Measurements from ENCODE around the gene GNB1.

The GNB1 gene

DNA sequence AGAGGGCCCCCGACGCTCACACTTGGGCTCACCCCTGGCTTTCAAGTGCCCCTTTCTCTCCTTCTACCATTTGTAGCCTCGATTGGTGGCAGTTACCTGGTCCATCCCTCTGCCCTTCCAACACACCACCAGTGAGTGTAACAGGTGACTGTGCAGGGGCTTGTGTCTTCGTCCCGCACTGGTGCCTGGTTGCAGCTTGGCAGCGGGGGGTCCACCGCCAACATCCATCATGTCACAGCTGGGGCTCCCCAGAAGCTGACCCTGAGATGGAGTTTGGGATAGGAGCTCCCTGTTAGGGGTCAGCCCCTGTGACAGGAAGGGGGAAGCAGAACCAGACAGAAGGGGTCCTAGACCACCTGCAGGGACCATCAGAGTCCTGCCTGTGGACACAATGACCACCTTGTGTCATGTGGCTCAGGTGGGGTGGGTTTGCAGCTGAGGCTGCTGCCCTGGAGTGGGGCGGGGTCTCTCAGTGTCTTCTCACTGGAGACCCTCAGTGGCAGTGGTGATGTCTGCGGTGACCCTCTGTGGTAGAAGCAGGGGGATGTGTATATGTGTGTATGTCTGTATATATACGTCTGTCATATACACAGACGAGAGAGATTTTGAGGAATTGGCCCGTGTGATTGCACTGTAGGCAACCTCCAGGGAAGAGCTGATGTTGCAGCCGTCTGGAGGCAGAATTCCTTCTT is 20.6 kb upstream of the GNB1 start:
- DNase-seq (ENCODE audit: low spot score), result no peak
- TF ChIP-seq, protein P1, sequence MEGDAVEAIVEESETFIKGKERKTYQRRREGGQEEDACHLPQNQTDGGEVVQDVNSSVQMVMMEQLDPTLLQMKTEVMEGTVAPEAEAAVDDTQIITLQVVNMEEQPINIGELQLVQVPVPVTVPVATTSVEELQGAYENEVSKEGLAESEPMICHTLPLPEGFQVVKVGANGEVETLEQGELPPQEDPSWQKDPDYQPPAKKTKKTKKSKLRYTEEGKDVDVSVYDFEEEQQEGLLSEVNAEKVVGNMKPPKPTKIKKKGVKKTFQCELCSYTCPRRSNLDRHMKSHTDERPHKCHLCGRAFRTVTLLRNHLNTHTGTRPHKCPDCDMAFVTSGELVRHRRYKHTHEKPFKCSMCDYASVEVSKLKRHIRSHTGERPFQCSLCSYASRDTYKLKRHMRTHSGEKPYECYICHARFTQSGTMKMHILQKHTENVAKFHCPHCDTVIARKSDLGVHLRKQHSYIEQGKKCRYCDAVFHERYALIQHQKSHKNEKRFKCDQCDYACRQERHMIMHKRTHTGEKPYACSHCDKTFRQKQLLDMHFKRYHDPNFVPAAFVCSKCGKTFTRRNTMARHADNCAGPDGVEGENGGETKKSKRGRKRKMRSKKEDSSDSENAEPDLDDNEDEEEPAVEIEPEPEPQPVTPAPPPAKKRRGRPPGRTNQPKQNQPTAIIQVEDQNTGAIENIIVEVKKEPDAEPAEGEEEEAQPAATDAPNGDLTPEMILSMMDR (IDR thresholded peaks at IDR 0.05; ENCODE audit: extremely low read depth, missing control alignments), result no peak

DNA sequence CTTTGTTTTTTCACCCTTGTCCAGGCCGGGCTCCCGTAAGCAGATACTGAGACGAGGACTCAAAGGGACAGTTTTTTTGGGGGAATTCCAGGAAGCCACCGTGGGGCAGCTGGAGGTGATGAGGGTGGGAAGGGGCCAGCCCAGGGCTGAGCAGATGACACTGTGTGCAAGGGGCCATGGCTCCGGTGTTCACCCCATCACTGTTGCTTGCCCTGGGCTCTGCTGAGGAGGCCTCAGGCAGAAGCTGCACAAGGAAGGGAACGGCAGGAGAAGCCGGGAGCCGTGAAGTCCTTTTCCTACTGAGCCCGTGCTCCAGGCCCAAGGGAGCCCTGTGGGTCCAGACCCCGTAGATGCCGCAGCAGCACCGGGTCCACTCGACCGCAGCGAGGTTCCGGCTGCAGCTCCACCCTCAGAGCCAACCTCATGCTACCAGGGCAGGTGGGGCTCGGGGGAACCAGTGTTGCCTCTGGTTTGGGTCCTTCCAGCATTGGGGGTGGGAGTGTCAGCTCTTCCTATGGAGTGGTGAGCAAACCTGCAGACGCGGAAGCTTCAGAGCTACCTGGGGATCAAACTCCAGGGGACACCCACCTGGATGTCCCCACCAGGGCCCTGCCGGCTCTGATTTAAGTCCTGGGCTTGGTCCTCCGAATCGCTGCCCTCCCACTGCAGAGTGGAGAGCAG is 19.9 kb upstream of the GNB1 start:
- no peak for DNase-seq (ENCODE audit: low spot score)
- TF ChIP-seq, protein P1 (IDR thresholded peaks at IDR 0.05; ENCODE audit: extremely low read depth, missing control alignments), result no peak

DNA sequence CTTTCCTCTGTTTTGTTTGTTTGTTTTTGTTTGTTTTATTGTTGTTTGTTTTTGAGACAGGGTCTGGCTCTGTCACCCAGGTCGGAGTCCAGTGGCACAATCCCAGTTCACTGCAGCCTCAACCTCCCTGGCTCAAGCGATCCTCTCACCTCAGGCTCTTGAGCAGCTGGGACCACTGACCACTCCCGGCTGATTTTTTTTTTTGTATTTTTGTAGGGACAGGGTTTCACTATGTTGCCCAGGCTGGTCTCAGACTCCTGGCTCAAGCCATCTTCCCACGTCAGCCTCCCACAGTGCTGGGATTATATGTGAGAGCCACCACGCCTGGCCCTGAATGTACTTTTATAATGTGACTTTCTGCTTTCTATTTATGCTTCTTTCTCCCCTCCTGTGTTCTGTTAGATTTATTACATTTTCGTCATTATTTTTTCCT is 19.2 kb upstream of the GNB1 start:
- DNase-seq (ENCODE audit: low spot score), result no peak
- TF ChIP-seq, protein P1 (IDR thresholded peaks at IDR 0.05; ENCODE audit: extremely low read depth, missing control alignments), result no peak

DNA sequence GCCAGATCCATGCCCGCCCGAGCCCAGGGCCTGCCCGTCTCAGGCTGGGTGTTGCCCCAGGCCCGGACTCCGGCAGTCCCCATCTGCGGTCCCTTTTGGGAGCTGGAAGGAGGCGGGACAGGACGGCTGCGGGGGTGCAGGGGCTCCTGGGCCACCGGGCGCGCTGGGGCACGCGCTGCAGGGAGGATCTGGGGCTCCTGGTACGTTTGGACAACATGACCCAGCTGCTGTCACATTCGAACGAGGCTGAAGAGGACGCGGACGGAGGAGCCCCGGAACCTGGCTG is 17.6 kb upstream of the GNB1 start:
- TF ChIP-seq, protein P1 (IDR thresholded peaks at IDR 0.05; ENCODE audit: extremely low read depth, missing control alignments), result no peak
- DNase-seq (ENCODE audit: low spot score), result no peak

DNA sequence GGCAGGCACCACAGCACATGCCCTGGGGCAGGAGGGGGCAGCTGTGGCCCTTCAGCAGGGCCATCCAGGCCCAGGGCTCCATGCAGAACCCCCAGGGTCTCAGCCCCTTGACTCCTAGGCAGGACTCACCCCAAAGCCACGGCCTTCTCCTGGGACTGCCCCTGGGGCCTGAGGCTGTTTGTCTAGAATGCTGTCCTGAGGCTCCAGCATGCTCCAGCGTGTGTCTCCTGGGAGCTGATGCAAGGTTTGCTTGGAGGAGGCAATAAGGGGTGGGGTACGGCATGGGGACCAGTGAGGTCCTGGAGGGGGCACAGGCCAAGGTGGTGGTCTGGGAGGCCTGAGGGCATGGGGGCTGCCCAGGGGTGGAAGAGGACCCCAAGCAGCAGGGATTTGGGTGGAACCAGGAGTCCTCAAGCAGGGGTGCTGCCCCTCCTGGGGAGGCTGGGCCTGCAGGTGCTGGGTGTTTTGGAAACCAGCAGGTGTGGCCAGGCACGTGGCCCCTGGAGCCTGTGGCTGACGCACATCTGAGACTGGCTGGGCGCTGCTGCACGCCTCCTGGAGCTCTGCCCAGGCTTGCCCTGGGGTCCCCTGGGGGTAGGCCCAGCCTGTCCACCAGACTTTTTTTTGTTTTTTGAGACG is 16.3 kb upstream of the GNB1 start:
- DNase-seq (ENCODE audit: low spot score), result peak; percentile 66
- TF ChIP-seq, protein P1 (IDR thresholded peaks at IDR 0.05; ENCODE audit: extremely low read depth, missing control alignments), result no peak

DNA sequence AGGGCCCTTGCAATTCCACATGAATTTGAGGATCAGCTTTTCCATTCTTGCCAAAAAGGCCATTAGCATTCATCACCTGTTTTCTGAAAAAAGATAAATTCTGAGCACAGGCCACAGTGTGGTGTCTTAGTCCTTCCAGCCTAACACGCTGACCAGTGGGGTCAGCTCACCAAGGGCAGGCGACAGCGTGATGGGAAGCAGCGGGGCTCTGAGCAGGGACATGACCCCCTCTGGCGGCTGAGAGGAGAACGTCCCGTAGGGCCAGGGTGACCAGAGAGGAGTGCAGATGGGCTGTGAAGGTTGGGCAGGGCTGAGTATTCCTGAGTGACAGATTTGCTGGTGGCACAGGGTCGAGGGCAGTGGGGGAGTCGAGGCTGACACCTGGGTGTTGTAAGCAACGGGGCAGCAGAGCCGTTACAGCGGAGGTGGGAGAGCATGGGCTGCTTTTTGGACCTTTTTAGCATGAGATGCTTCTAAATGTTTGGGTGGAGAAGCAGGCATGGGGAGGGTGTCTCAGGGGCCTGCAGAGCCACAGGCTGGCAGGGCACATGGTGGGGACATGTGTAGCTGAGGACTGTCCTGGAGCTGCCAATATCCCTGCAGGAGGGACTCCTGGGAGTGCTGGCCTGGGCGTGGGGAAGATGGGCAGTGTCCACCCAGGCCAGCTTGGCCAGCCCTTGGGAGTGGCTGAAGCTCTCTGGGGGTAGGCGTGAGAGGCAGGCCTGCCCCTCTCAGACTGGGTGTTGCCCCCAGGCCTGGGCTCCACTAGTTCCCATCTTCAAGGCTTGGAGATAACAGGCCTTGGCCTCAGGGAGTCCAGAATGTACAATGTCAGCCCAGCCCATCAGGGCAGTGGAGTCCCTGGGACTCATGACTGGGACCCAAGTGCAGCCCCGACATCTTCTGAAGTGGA is 15.6 kb upstream of the GNB1 start:
- TF ChIP-seq, protein P1 (IDR thresholded peaks at IDR 0.05; ENCODE audit: extremely low read depth, missing control alignments), result peak; percentile 85
- DNase-seq (ENCODE audit: low spot score), result peak; percentile 83
